GM13976 (cell line): ENCODE data around the gene PXDC1.

Source experiments
- DNase-seq: peaks from one replicate; pipeline ENCODE4 v3.0.0; 2012; ENCODE audit warnings: low spot score
- in situ Hi-C: fragments of 300-500 bp; cut with MboI; formaldehyde crosslinking; loops from one replicate; pipeline ENCODE4 v1.12.0; 2022; ENCODE audit warnings: low sequenced_read_pairs, mixed read lengths, inconsistent platforms; ENCODE audit not compliant: unreplicated experiment
- TF ChIP-seq, protein P1 (sequence below): IDR thresholded peaks from 2 replicates; pipeline ENCODE4 v1.5.1; 2012; ENCODE audit warnings: borderline replicate concordance, mild to moderate bottlenecking; ENCODE audit not compliant: insufficient read depth; ENCODE audit errors: extremely low read depth, missing control alignments, control extremely low read depth

PXDC1 gene

DNA sequence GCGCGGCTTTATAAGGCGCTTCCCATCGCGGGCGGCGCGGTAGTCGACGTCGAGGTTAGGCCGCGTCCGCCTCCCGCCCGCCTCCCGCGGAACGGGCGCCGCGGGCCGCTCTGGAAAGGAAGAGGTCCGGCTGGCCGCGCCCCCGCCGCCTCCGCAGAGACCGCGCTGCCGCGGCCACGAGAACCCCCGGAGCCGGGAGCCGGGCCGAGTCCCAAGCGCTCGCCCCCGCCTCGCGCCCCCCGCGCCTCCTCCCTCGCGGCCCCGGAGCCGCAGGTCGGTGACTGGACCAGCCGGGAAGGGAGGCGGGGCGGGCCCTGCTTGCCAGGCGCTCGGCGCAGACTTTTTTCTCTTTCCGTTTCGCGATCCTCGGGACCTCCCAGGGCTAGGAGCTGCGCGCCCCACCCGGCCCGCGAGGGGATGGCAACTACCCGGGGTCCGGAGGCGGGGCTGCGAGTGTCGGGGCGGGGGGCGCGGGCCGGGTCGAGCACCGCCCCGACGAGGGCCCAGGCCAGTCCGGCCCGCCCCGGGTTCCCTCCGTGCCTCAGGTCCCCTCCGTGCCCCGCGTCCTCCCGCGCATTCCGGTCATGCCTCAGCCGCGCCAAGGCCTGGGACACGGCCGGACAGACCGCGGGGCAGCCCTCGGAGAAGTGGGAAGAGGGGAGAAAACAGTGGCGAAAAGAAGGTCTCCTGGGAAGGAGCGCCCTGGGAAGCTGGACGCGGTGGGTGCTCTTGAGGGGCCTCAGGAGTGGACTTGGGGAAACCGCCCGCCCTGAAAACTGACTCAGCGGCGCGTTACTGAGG lies 417 bp upstream of the PXDC1 start:
- in situ Hi-C loops, result no loop called here

DNA sequence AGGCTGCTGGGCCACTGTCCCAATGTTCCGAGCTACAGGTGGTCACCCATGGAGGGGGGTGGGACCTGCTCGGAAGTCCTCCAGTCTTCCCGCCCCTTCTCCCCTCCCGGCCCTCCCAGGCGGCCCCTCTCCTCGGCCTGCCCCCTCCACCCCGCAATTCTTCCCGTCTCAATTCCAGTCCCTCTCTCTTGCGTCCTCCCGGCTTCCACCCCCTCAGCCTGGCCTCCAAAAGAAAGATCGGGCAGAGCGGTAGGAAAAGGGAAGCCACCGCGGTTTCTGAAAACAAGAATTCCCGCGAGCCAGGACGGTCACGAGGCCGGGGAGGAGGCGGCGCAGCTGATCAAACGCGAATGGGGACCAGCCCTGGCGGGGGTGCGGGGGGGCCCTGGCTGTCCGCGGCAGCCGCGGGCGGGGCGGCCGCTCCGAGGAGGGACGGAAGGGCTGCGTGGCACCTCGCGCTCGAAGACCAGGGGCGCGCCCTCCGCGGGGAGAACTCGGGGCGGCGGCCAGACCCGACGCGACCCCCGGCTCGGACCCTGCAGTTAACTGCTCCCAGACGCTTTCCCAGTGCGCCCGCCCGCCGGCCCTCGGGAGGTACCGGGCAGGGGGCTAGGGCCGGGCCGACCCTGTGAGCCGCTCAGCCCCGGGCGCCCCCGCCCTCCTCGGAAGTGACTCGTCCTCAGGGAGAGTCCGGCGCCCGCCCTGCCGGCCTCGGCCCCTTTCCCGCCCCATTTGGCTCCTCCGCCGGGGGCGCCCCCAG lies 1.0 kb downstream of the PXDC1 start:
- TF ChIP-seq, protein P1, sequence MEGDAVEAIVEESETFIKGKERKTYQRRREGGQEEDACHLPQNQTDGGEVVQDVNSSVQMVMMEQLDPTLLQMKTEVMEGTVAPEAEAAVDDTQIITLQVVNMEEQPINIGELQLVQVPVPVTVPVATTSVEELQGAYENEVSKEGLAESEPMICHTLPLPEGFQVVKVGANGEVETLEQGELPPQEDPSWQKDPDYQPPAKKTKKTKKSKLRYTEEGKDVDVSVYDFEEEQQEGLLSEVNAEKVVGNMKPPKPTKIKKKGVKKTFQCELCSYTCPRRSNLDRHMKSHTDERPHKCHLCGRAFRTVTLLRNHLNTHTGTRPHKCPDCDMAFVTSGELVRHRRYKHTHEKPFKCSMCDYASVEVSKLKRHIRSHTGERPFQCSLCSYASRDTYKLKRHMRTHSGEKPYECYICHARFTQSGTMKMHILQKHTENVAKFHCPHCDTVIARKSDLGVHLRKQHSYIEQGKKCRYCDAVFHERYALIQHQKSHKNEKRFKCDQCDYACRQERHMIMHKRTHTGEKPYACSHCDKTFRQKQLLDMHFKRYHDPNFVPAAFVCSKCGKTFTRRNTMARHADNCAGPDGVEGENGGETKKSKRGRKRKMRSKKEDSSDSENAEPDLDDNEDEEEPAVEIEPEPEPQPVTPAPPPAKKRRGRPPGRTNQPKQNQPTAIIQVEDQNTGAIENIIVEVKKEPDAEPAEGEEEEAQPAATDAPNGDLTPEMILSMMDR, result no peak
- peak; percentile 48 for DNase-seq
- in situ Hi-C loops, result no loop called here

More for the DNA sequence above, 417 bp upstream of the PXDC1 start:
- peak; percentile 83 for DNase-seq
- TF ChIP-seq, protein P1, result peak; percentile 8

DNA sequence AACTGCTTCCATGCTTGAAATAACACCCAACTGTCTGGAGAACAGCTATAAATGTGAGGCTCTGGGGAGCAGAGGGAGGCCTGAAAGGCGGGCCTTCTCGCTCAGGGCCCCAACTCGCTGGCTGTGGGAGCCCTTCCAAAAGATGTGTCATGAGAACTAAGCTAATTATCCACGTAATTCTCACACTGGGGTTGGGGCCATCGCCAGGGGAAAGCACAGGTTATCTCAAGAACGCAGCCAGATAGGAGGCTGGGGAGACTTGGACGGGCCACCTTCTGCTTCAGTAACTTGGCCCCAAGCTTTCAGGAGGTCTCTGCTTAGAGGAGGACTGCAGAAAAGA lies 1.6 kb downstream of the PXDC1 start:
- TF ChIP-seq, protein P1, result no peak
- in situ Hi-C loops, result loop anchor here (25.0 kb wide), 1 partner anchor 412 kb away; no protein-coding TSS in a partner anchor
- peak; percentile 40 for DNase-seq

DNA sequence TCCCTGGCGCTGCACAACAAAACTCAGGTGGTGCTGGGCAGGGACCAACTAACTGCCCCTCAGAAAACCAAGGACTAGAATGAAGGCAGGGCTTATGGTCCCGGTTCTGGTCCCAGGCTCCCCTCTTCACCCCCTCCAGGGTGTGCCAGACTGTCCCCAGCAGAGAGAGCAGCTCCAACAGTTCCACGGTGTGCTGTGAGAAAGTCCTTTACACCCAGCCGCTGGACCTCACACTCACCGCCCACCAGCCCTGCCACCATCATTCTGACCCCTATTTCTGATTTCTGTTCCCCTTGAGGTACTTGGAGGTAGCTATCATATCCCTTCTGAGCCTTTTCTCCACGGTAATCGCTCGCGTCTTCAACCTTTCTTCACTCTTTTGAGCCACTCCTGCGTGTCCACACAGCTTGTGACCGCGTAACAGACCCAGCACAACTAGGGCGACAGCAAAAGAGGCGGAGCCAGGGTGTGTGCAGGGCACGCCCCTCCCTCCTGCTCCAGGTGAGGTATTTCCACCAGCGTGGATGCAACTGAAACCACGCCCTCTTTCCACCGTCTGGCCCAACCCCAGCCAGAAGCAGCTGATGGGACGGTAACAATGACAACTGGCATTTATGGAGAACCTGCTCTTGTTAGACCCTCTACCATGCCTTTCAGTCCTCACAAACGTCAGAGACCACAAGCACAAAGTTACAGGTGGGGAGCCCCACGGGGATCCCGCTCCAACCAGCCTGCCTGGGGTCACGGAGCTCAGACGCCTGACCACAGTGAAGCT lies 2.3 kb downstream of the PXDC1 start:
- in situ Hi-C loops, result loop anchor here (25.0 kb wide), 1 partner anchor 413 kb away; no protein-coding TSS in a partner anchor
- TF ChIP-seq, protein P1, result no peak

DNA sequence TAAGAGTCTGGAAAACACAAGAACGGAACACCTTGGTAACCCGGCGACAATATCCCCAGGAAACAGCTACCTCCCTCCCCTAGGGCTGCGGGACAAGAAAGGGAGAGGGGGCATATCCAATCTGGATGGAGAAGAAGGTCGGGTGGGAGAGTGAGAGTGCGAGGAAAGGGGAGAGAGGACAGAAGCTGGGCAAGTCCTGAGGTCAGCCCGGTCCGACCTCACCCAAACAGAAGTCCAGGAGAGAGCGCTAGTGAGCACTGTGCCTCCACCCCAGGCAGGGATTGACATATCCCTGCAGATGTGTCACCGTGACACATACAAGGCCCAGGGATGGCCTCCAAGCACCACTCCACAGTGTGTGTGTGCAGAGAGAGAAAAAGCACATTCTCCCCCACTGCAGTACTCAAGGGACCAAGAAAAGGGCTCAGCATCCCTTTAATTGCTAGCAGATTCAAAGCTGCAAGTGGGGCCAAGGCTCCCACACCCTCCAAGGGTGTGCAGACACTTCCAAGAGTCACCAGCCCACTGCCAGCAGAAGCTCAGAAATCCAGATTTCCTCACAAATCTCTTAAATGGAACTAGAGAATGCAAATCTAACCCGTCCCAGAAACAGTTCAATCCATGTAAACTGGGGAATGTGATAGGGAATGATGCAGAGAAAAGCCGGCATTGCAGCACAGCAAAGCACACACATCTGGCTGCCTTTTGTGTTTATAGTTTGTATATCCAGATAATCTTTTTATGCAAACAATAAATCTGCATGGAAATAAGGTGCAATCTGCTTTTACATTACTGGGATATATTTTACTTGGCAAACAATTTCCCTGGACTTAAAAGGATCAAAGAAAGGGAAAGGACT lies 3.1 kb downstream of the PXDC1 start:
- TF ChIP-seq, protein P1, result peak; percentile 70
- peak; percentile 79 for DNase-seq
- in situ Hi-C loops, result loop anchor here (25.0 kb wide), 1 partner anchor 414 kb away; no protein-coding TSS in a partner anchor

More for the DNA sequence above, 2.3 kb downstream of the PXDC1 start:
- no peak for DNase-seq

DNA sequence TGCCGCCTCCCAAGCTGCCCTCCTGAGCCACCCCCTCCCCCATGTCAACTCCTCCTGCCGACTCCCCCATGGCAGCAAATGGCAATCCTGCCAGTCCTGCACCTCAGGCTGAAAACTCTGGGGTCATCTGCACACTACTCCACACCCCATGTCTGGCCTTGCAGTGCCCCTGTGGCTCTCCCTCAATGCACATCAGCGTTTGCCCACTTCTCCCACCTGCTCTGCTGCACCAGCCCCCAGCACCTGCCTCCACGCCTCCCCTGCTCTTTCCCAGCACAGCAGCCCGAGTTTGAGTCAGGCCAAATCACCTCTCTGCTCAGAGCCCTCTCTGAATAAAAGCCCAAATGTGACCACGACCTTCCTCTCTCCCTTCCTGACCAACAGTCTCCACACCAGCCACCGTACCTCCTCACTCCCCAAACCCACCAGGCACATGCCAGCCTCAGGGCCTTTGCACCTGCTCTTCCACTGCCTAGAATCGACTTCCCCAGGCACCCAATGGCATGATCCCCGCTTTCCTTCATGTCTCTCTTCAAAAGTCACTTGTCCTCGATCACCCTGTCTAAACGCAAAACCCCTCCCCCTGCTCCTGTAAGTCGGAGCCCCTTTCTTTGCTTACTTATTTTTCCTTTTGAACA lies 4.3 kb downstream of the PXDC1 start:
- TF ChIP-seq, protein P1, result no peak
- in situ Hi-C loops, result loop anchor here (25.0 kb wide), 1 partner anchor 415 kb away; no protein-coding TSS in a partner anchor
- no peak for DNase-seq
